Right cardiac atrium (tissue), 5 donors: ENCODE results near the gene HACD1. TPM values are rescaled to one million over a fixed set of nuclear protein-coding genes. Genes with fewer than 3 reads are reported as not detected.
"Not testable (repeated sequence)": the region's sequence is repeated elsewhere in the genome, so short reads cannot be mapped to it uniquely, and the experiment has no call there.

Source experiments
- ATAC-seq, 2 donors: fragments of 200-7000 bp; cut with Tn5 transposase; one replicate each; pipeline versions ENCODE4 v1.8.0 to v1.9.1; 2020; ENCODE audit warnings: moderate library complexity in 2 of 2, mild to moderate bottlenecking in 1 of 2
- DNase-seq, 3 donors: peaks; one replicate each; pipeline ENCODE4 v3.0.0-alpha.2; 2020
- H3K27ac ChIP-seq: one replicate; pipeline ENCODE4 v1.5.1; 2013; ENCODE audit warnings: mild to moderate bottlenecking, low read length, control low read depth, moderate library complexity
- H3K27me3 ChIP-seq: one replicate; pipeline ENCODE4 v1.6.1; 2013; ENCODE audit not compliant: control insufficient read depth, insufficient read depth
- H3K4me1 ChIP-seq: one replicate; pipeline ENCODE4 v1.6.1; 2013; ENCODE audit warnings: low read length; ENCODE audit not compliant: control insufficient read depth, insufficient read depth
- H3K4me3 ChIP-seq: one replicate; pipeline ENCODE4 v1.5.1; 2013; ENCODE audit warnings: low read length, control low read depth
- H3K9me3 ChIP-seq: one replicate; pipeline ENCODE4 v1.6.1; 2013; ENCODE audit warnings: low read length; ENCODE audit not compliant: control insufficient read depth
- WGBS: extraction: QIAGEN DNeasy Blood & Tissue Kit; methylation state at CpG from one replicate; pipeline ENCODE4 v1.1.7; 2013; 5-methylcytosine and 5-hydroxymethylcytosine counted together
- intact Hi-C, 4 donors: fragments of 100-400 bp; cut with DNase I; formaldehyde crosslinking; loops; one replicate each; pipeline versions ENCODE4 v1.11.0 to v1.14.0; 2022 to 2023
- polyA plus RNA-seq: library from polyadenylated mRNA; stranded (reverse); fragments of 200-250 nt; gene quantifications from one replicate; pipeline ENCODE4 v1.2.3, GENCODE V29; 2013
- total RNA-seq, 4 donors: library from RNA; stranded (reverse); fragmentation: NEBNext Ultra II Directional; extraction: Animal tissue kit (Norgen Biotek cat#: 25700); gene quantifications; one replicate each; pipeline ENCODE4 v1.2.1, GENCODE V29; 2021
- donor health status: healthy with polysubstance abuse.
- donor health status: DM: no; HTN: yes; CAD: no.
- donor health status: DM: no; HTN: no; CAD: no.
- donor health status: DM: no; HTN: yes; CAD: no; lungs with severe emphysema.
- donor health status: DM: yes; HTN: yes; CAD: no.

Gene HACD1
- total and polyA plus RNA-seq, 5 donors: 107 to 165 (median 157) TPM

- no peaks in the 10 kb centered on the region for H3K27me3 ChIP-seq
- ATAC-seq: no peak
- no peak overlapping the region for H3K27ac ChIP-seq
- 97% methylated on average over 4 of the region's 4 CpGs for WGBS
- H3K9me3 ChIP-seq: no peaks in the 10 kb centered on the region
- no peak for DNase-seq
- intact Hi-C loops: no loop called here
- H3K4me1 ChIP-seq: no peaks in the 10 kb centered on the region
- no peak overlapping the region for H3K4me3 ChIP-seq
Observed at GRCh38 chr10:17640331-17640816, 23.2 kb upstream of the HACD1 start.

DNA sequence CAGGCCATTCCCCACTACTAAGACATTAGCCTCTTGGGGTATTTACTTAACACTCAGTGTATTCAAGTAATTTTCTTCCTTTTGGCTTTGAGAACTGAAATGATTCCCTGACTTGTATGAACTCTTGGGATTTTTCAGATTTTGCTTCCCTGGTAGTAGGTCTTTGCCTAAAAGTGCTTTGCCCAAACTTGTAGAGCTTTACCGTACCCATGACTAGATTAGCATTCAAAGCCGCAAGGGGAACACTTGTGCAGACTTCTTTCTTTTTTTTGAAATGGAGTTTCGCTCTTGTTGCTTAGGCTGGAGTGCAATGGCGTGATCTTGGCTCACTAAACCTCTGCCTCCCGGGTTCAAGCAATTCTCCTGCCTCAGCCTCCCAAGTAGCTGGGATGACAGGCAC, 20.7 kb upstream of the HACD1 start:
- 98% methylated on average over 5 of the region's 5 CpGs for WGBS
- Histone ChIP-seq H3K27me3 (no peaks in the 10 kb centered on the region), H3K4me3 (no peak overlapping the region)

DNA sequence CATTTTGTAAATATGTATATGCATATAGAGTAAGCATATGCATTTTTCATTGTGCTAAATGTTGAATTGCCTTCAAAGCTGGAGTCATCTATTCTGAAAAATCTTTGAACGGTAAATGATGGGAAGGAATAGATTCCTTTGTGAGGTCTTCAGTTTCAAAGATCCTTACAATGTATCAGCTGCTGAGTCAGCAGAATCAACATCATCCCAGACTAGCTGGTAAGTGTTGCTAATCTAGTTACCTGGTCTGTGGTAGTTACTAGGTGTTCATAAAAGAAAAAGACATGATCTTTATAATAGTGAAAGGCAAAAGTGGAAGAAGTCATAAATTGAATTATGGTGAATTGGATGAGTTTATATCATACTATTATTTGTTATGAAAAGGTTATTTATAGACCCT, 16.2 kb upstream of the HACD1 start:
- ATAC-seq (no peak), DNase-seq (no peak)
- 78% methylated on average over 1 of the region's 1 CpG for WGBS

More for the DNA sequence above, 20.7 kb upstream of the HACD1 start:
- no peak overlapping the region for H3K27ac ChIP-seq
- H3K4me1 ChIP-seq: no peaks in the 10 kb centered on the region
- DNase-seq (no peak), ATAC-seq (no peak)
- intact Hi-C loops: no loop called here
- H3K9me3 ChIP-seq: no peaks in the 10 kb centered on the region

GRCh38 chr10:17632590-17632989, 15.4 kb upstream of the HACD1 start:
- H3K27me3 ChIP-seq, ATAC-seq, H3K27ac ChIP-seq, H3K4me1 ChIP-seq, H3K9me3 ChIP-seq, DNase-seq, H3K4me3 ChIP-seq, intact Hi-C loops: not testable (repeated sequence)
- WGBS: 88% methylated on average over 8 of the region's 8 CpGs

More for the DNA sequence above, 16.2 kb upstream of the HACD1 start:
- no peaks in the 10 kb centered on the region for H3K9me3 ChIP-seq
- no peak overlapping the region for H3K4me3 ChIP-seq
- no peak overlapping the region for H3K27ac ChIP-seq
- intact Hi-C loops: no loop called here
- no peaks in the 10 kb centered on the region for H3K4me1 ChIP-seq
- no peaks in the 10 kb centered on the region for H3K27me3 ChIP-seq

DNA sequence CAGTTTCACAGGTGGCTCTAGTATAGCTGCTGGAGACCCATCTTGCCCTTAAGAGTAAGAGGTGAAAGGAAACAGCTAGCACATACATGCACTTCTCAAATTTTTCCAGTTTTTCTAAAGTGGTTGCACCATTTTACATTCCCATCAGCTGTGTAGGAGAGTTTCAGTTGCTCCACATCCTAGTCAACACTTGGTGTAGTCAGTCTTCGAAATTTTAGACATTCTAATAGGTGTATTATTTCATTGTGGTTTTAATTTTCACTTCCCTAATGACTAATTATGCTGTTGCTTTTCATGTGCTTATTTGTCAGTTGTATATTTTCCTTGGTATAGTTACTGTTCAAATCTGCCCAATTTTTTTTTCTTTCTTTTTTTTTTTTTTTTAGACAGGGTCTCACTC, 9.5 kb upstream of the HACD1 start:
- 58% methylated on average over 1 of the region's 1 CpG for WGBS
- Histone ChIP-seq H3K27ac (no peak overlapping the region), H3K4me1 (no peaks in the 10 kb centered on the region), H3K4me3 (no peak overlapping the region), H3K27me3 (no peaks in the 10 kb centered on the region), H3K9me3 (no peaks in the 10 kb centered on the region)
- ATAC-seq (no peak), DNase-seq (no peak)
- intact Hi-C loops: no loop called here

GRCh38 chr10:17624996-17625395, 7.8 kb upstream of the HACD1 start:
- DNase-seq: no peak
- ATAC-seq: no peak
- intact Hi-C loops: no loop called here
- Histone ChIP-seq H3K9me3 (no peaks in the 10 kb centered on the region), H3K4me3 (no peak overlapping the region), H3K27ac (no peak overlapping the region), H3K4me1 (no peaks in the 10 kb centered on the region), H3K27me3 (no peaks in the 10 kb centered on the region)
- 60% methylated on average over 3 of the region's 3 CpGs for WGBS

DNA sequence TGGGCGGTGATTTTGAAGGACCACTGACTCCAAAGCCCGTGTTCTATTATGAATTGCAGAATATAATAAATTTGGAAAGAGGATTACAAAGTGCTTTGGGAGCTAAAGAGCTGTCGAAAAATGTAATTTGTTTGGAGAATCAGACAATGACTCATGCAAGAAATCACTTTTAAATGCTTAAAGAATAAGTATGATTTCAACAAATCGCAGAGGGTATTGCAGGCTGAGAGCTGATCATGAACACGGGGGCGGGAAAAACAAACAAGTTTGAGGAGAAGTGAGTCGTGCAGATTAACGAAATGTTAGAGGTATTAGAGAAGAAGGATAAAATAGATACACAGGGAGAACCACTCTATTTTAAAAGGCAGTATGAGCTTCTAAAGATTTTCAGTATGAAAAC, 4.9 kb upstream of the HACD1 start:
- H3K27me3 ChIP-seq: no peaks in the 10 kb centered on the region
- DNase-seq (no peak), ATAC-seq (no peak)
- H3K4me1 ChIP-seq: no peaks in the 10 kb centered on the region
- H3K9me3 ChIP-seq: no peaks in the 10 kb centered on the region
- intact Hi-C loops: no loop called here
- H3K4me3 ChIP-seq: no peak overlapping the region
- WGBS: 79% methylated on average over 8 of the region's 8 CpGs
- H3K27ac ChIP-seq: no peak overlapping the region

DNA sequence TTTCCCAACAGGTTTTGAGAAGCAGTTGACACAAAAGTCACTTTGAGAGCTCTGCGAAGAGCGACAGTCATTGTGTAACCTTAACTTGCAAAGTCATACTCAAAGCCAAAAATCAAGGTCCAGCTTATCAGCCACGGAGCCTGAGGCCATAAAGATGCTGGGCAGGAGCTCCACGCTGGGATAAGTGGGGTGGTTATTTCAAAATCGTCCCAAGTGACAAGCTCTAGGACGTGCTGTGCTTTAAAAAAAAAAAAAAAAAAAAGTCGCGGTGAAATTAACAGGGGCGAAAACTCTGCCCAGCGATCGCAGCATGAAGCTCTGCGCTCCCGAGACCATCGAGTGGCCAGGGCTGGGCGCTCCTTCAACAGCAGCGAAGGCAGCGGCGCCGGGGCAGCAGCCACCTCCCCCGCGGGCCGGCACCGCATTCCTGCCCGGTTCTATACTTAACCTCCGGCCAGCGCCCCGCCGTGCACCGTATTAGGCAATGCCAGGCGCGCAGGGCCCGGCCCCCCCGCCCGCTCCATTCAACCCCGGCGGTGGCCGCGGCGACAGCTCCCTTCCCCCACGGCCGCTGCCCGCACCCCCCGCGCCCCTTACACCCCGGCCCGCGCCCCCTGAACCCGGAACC, 657 bp downstream of the HACD1 start:
- WGBS: 3% methylated on average over 48 of the region's 48 CpGs
- no peaks in the 10 kb centered on the region for H3K4me1 ChIP-seq
- ATAC-seq (peak; percentile 90 to 93), DNase-seq (peak; percentile 81 to 91 (median 91))
- peak overlapping the region; percentile 80 for H3K4me3 ChIP-seq
- H3K27ac ChIP-seq: peak overlapping the region; percentile 75
- no peaks in the 10 kb centered on the region for H3K27me3 ChIP-seq
- no peaks in the 10 kb centered on the region for H3K9me3 ChIP-seq
- intact Hi-C loops: loop anchor here in 1 of 4 donors (10.0 kb wide), 1 partner anchor 118 kb away; no protein-coding TSS in a partner anchor

GRCh38 chr10:17609523-17610079, 7.6 kb downstream of the HACD1 start:
- H3K4me1 ChIP-seq: no peaks in the 10 kb centered on the region
- 84% methylated on average over 13 of the region's 13 CpGs for WGBS
- H3K27me3 ChIP-seq: no peaks in the 10 kb centered on the region
- intact Hi-C loops: loop anchor here (5.0 to 10.0 kb wide), 3 partner anchors 125 to 493 kb away; no protein-coding TSS in a partner anchor
- H3K9me3 ChIP-seq: no peaks in the 10 kb centered on the region
- ATAC-seq (no peak), DNase-seq (no peak)
- H3K27ac ChIP-seq: no peak overlapping the region
- H3K4me3 ChIP-seq: no peak overlapping the region

GRCh38 chr10:17607603-17608332, 9.4 kb downstream of the HACD1 start:
- DNase-seq (no peak), ATAC-seq (peak; percentile 72 to 80)
- Histone ChIP-seq H3K9me3 (no peaks in the 10 kb centered on the region), H3K4me3 (no peak overlapping the region), H3K4me1 (no peaks in the 10 kb centered on the region), H3K27me3 (no peaks in the 10 kb centered on the region), H3K27ac (no peak overlapping the region)
- intact Hi-C loops: loop anchor here in 3 of 4 donors (5.0 kb wide), 2 partner anchors 135 to 495 kb away; no protein-coding TSS in a partner anchor
- 57% methylated on average over 9 of the region's 9 CpGs for WGBS

DNA sequence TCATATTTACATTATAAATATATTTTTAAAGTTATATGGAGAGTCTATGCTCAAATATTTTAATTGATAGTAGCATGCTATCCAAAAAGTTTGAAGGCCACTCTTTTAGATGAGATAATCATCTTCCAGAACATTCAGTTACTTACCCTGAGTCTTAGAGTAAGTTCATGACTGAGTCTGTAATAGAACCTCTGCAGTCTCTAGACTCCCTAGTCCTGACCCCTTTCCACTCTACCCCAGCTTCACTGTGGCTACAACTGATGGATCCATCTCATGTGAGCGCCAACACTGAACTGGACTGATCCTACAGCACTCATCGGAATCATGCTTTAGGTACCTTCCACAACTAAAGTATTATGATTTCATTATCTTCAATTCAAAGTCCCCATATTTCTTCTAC, 10.1 kb downstream of the HACD1 start:
- H3K4me1 ChIP-seq: no peaks in the 10 kb centered on the region
- no peaks in the 10 kb centered on the region for H3K9me3 ChIP-seq
- ATAC-seq: no peak
- WGBS: 63% methylated on average over 2 of the region's 2 CpGs
- no peak for DNase-seq
- no peak overlapping the region for H3K27ac ChIP-seq
- intact Hi-C loops: loop anchor here in 3 of 4 donors (5.0 kb wide), 2 partner anchors 135 to 495 kb away; no protein-coding TSS in a partner anchor
- H3K4me3 ChIP-seq: no peak overlapping the region
- no peaks in the 10 kb centered on the region for H3K27me3 ChIP-seq
